Stimulated activated CD8-positive, alpha-beta memory T cell treated with anti-CD3 and anti-CD28 coated beads, Interleukin-12 subunit alpha, Interleukin-12 subunit beta, amount 100 ng/mL, for 24 hours (primary cell): ENCODE results near the gene C1orf159.
"Not testable (repeated sequence)": the region's sequence is repeated elsewhere in the genome, so short reads cannot be mapped to it uniquely, and the experiment has no call there.

ENCODE experiments used
- DNase-seq: peaks from one replicate; pipeline ENCODE4 v3.0.0-alpha.2; 2020; ENCODE audit errors: extremely low read depth

The C1orf159 gene

DNA sequence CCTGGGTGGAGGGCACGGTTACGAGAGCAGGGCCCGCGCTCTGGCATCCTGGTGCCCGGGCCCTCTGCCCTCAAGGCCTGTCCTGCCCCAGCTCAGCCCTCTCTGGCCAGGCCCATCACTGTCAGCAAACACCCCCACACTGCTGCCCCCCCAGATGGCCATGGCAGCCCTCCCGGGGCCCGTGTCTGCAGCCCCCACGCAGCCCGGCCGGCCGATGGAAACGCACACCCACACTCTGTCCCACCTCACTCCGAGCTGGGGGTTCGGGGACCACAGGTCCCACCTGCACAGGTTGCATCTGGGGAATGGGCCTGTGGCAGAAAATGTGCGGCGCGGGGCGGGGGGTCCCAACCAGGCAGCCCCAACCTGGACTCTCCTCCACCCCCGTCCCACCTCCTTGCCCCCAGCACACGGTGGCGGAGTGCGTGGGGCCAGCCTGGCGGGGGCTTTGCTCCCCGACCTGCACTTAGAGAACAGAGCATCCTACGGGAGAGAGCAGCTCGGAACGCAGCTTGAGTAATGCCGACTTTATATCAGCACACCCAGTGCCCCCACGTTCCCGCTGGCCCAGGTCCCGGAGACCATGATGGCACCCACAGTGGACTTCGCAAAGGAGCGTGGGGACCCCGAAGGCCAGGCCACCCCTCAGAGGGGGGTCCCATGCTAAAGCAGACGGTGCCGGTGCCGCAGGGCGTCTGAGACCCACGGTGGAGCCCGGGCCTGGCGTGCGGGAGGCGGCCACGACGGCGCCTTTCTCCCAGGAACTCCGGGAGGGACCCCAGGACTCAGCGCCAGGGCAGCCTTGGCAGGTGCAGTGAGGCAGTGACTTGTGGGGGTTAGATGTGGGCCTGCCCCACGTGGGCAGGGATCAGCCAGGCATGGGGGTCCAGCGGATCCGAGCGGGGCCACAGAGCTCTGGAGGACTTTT lies 34.3 kb downstream of the C1orf159 start:
- DNase-seq, result no peak

DNA sequence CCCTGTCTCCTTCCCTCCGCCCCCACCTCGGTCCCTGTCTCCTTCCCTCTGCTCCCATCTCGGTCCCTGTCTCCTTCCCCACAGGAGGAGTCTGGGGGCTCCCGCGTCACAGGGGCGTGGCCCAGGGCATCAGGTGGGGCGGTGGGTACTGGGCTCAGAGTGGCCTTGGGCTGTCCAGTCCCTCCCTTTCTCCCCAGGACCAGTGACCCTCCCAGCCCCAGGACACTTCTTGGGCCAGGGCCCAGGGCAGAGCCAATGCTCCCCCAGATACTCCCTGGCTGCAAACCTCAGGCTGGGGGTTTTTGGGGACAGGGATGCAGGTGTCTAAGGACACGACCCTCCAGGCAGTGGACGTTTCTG lies 35.0 kb downstream of the C1orf159 start:
- no peak for DNase-seq

DNA sequence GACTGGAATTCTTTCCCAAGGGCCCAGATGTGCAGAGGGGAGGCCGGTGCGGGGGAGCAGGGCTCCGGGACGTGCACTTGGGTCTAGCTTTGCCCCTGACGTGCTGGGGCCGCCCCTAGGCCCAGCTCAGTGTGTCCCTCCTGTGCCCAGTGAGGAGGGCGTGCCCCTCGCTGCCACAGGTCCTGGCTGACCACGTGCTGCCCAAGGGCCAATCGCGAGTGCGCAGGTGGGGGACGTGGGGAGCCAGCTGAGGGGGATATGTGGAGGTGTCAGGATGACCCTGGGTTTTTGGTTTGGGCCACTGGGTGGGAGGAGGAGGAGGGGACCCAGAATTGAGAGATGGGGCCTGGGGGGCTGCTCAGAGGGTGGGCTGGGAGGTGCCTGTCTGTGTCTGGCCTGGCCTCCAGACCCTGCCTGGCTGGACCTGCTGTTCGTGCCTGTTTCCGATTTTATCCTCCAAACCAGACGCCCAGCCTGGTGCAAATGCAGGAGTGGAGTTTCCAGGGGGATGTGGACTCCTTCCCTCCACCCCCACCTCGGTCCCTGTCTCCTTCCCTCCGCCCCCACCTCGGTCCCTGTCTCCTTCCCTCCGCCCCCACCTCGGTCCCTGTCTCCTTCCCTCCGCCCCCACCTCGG lies 35.6 kb downstream of the C1orf159 start:
- no peak for DNase-seq

DNA sequence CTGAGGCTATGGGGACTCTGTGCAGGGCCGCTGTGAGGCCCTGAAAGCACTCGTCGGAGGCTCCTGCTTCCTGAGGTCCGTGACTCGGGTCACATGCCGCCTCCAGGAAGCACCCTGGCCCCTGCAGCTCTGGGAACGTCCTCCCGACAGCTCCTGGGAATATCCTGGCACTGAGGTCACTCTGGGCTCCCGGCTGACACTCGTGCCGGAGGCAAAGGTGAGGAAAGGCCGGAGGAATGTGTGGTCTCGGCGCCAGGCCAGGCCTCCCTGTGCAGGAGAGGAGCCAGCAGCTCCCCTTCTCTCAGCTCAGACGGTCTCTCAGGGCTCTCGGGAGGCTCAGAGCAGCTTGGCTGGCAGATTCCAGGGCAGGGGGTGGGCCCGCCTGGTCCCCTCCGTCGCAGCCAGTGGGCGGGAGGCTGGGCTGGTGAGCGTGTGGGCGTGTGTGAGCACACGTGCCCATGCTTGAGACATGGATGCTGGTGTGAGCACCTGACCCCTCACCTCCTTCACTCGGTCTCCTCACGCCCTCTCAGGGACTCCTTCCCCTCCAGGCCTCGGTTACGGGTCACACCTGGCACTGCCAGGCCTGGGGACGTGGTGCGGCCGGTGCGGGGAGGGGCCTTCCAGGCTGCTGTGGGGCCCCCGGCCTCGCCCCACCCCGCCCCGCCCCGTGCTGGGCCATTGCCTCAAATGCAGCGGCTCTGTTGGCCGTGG lies 36.3 kb downstream of the C1orf159 start:
- no peak for DNase-seq

DNA sequence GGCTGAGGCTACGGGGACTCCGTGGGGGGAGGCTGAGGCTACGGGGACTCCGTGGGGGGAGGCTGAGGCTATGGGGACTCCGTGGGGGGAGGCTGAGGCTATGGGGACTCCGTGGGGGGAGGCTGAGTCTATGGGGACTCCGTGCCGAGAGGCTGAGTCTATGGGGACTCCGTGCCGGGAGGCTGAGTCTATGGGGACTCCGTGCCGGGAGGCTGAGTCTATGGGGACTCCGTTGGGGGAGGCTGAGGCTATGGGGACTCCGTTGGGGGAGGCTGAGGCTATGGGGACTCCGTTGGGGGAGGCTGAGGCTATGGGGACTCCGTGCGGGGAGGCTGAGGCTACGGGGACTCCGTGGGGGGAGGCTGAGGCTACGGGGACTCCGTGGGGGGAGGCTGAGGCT lies 38.5 kb downstream of the C1orf159 start:
- DNase-seq, result not testable (repeated sequence)

DNA sequence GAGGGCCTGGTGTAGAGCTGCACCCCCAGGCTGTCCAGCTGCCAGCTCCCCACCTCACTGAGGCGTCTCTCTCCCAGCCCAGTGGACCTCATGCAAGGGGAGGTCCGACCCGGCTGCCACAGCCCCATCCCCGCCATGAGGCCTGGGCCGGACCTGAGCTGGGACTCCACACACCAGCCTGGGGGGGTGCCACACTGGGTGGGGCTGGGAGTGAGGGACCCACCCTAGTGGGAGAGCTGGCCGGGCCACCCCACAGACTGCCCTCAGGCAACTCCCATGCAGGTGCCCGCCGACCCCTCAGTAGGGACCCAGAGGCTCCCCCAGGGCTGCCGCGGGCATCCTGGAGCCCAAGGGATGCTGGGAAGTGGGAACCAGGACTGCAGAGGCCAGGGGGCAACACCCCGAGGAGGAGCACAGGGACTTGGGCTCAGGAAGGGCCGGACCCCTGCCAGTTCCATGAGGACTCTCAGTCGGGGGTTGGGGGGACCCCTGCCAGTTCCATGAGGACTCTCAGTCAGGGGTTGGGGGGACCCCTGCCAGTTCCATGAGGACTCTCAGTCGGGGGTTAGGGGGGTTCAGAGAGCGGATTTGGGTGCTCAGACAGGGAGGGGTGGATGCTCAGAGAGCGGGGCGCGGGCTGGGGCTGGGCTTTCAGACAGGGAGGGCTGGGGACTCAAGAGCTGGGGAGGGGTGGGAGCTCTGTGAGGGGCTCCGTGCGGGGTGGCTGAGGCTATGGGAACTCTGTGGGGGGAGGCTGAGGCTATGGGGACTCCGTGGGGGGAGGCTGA lies 40.5 kb downstream of the C1orf159 start:
- no peak for DNase-seq

DNA sequence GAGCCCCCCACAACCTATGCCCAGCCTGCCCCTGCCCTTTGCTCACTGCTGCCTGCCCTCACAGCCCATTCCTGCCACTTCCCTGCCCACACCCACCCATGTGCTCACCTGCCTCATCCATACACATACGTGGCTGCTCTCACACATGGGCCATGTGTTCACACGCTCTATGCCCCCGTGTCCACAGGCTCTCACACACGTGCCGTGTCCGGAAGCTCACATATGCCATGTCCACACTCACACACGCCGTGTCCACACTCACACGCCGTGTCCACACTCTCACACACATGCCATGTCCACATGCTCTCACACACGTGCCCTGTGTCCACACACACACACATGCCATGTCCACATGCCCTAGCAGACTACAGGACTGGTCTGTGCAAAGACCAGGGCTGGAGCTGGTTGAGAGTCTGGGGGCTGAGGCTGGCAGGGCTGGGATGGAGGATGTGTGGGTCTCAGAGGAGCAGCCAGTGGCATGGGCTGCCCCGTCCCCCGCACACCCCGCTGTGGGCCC lies 41.2 kb downstream of the C1orf159 start:
- DNase-seq, result no peak

DNA sequence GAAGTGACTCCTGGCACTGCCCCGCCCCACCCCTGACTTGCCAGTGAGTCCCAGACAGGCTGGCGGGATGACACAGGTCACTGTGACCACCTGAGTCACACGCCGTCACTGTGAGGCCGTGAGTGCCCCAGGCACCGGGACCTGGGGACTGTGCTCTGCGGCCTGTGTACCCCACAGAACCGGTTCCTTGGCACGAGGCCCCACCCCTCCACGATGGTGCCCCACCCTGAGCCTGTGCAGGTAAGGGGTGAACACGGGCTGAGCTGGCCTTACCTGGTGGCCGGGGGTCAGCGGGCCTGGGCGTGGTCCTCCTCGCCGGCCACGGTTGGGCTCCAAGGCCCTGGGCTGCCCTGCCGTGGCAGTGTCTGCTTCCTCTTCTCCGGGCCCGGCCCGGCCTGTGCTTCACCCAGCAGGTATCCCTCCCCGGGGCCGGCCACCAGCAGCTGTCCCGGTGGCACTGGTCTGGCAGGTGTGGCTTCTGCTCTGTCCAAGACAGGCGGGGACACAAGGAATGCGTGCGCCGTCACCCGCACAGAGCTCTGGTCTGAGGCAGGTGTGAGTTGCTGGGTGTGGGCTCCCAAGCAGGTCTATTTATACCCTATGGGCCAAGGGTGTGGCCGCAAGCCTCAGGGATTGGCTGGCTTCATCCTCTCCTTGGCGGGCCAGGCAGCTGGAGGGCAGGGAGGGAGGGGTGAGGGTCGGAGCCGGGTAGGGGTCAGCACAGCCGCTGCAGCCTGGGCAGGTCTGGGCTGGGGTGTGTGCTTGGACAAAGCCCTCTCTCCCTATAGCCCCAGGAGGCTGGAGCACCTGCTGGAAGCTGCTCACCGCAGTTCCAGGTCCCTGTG lies 41.9 kb downstream of the C1orf159 start, which contains the start of gene RNF223:
TSS of gene RNF223 (minus strand) at position 564 of the 845 bp plus-strand sequence. CDS start 1,740 bp downstream, outside the sequence.
- DNase-seq, result no peak

DNA sequence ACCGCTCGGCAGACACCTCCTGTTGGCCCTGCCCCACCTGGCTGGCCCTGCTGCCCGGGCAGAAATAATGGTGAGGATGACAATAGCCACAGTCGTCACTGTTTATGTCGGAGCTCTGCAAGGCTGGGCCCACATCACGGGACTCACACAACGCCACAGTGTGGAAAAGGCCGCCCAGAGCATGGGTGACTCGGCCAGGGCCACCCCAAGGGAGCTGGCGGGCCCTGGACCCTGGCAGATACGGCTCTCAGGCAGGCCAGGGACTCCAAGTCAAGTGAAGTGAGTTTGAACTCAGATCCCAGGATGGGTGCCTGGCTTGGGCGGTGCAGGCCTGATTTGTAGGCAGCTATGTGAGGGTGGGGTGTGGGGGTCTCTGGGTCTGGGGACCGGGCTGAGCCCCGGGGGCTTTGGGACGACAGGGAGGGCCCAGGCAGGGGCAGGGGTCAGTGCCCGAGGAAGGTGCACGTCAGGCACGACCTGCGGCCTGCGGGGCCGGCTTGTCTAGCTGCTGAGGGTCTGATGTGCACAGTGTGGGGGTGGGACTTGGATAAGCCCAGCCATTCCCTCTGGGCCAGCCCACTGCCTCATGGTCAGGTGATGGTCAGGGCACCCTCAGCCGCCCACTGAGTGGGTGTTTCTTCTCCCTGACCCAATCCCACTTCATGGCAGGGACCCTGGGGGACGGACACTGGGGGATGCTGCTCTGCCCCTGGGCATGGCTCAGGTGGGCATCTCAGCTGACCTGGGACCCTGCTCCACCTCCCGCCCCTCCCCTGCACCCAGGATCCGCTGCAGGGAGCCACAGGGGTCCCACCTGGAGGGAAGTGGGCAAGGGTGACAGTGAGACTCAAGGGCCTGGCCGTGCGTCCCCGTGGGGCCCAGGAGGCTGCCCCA lies 42.8 kb downstream of the C1orf159 start:
- no peak for DNase-seq

DNA sequence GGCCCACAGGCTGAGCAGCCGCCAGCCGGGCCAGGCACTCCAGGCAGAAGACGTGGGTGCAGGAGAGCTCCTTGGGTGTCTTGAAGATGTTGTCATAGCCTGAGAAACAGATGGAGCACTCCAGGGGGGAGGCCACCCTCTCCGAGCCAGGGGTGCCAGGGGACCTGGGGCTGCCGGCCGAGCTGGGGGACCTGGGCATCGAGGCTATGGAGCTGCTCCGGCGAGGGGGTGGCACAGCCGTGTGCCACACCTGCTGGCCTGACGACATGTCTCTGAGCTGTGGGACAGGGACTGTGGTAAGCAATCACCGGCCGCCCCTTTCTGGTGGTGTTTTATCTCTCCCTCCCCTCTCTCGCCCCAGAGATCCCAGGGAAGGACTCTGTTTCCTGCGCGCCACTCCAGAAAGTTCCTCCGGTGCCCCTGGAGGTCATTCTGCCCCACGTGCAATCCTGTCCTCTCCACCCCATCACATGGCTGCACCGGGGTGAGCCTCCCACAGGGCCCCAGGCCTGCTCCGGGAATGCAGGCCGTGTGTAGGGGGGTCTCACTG lies 43.5 kb downstream of the C1orf159 start:
- no peak for DNase-seq

DNA sequence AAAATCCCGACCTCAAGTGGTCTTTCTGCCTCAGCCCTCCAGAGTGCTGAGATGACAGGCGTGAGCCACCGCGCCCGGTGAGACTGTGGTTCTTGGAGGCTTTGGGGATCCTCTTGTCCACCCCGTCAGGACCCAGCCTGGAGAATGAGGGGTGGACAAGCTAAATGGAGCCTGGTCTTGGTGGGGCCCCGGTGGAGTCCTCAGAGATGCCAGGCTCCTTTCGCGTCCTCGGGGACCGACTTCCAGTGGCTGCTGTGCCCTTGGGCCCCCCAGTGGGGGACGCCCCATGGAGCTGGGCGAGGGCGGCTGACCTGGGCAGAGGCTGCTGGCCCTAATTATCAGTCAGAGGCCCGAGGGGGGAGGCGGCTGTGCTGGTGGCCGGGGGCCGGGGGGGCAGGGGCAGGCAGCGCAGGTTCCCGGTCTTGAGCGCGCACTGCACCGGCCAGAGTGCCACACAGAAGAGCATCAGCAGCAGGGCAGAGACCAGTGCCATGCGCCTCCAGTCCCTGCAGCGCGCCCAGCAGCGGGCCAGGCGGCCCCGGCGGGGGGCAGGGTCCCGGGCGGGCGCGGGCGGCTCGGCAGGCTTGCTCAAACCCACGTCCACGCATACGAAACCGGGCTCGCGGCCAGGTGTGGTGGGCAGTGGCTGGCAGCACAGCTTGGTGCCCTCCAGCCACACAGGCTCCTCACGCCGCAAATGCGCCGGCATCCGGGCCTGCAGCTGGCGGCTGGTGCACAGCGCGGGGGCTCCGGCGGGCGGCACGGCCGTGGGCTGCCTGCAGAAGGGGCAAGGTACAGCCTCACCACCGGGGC lies 44.2 kb downstream of the C1orf159 start:
- no peak for DNase-seq

DNA sequence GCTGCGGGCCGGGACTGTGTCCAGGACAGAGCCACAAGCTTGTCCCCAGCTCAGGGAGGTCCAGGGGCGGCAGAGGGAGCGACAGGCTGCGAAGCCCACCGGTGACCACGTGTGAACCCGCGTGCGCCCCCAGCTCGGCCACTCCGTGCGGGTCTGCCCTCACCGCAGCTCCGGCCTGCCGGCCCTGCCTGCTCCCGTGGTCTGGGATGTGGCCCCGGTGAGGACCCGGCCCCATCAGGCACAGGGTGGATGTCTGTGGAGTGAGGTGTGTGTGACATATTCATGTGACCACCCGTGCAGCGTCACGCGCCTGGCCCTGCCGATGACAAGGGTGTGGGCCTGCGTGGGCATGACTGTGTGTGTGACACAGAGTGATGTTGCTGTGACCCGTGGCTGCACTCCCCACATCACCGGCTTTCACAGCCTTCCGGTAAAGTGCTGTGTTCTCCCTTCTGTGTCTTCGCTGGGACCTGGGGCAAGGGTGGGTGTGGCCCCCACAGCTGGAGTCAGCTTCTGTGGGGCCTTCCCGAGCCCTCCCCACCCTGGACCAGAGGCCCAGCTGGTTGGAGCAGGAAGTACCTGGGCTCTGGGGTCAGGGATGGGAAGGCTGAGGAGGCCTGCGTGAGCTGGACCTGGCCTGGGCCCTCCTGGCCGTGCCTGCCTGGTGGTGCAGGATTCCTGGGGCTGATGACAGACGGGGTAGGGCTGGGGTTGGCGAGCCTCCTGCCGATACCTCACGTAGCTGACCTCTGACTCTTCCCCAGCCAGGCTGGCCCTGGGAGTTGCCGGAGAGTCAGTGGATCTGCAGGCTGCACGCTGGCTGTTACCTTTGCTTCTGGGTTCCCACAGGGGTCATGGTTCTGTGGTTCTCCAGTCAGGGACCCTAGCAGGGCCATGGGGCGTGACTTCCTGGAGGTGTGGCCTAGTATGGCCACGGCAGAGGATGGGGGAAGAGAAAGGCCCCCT lies 45.9 kb downstream of the C1orf159 start:
- DNase-seq, result no peak

DNA sequence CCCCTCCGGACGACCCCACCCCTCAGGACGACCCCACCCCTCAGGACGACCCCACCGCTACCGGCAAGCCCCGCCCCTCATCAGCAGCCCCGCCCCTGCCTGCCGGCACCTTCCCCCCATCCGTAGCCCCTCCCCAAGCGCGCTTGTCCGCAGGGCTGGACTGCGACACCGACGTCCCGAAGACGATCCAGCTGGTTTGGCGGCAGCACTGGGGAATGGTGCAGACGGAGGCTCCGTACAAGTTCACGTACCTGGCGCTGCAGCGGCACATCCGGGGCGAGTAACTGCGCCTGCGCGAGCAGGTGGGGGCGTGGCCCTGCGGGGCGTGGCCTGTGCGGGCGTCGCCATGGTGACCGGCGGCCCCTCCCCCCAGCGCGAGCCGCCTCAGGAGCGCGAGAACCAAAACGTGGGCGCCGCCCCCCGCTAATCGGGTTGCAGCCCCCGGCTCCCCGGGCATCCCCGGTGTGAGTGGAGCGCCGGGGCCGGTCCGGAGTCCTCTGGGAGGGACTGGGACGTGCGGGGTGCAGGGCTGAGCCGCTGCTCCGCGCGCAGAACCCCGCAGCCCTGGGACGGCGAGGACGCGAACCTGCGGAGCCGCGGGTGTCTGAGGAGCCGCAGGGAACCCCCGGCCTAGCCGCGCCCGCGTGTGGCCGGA lies 46.7 kb downstream of the C1orf159 start:
- peak; percentile 61 for DNase-seq

DNA sequence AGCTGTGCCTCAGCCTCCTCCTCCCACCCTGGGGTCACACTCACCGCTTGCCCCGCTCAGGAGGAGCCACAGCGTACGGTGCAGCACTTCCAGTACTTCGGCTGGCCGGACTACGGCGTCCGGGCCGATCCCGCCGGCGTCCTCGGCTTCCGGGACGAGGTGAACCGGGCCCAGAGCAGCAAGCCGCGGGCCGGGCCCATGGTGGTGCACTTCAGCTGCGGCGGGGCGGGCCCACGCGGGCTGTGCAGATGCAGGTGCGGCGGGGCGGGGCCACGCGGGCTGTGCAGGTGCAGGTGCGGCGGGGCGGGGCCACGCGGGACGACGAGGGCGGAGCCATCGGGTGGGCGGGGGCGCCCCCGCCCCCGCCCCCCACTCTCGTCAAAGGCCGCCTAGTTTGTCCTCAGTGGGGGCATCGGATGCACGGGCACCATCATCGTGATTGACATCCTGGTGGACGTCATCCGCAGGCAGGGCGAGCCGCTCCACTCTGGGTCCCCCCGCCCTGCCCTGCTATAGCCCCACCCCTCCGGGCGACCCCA lies 47.3 kb downstream of the C1orf159 start:
- no peak for DNase-seq

DNA sequence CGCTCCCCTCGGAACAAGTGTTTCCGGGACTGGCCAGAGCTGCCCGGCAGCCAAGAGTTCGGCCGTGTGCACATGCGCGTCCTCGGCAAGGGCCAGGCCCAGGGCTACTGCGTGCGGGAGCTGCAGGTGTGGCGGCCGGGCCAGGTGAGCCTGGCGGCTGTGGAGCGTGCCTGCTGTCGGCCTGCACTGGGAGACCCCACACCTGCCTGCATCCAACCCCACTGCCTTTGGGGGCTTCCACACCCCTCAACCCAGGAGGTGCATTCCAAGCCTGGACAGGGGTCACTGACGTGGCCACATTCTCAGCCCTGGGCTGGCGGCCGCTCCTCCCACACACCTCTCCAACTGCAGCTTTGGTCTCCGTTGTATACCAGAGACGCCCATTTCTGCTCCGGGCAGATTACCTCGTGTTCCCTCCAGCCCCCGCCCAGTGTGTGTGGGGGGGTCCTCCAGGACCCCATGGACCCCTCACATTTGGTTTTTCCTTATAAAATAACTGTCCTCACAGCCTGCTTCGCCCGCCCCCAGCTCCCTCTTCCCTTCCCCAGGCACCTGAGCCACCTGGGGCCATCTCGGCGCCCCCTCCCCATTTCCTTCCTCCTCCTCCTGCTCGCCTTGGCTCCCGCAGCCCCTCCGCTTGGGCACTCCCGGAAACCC lies 47.9 kb downstream of the C1orf159 start:
- DNase-seq, result no peak
